ENCODE measurements around the gene IGFBP7. TPM values are rescaled to one million over a fixed set of nuclear protein-coding genes. Genes with fewer than 3 reads are reported as not detected.

Gene IGFBP7
- total and polyA plus RNA-seq, 4 donors = 60.5 to 216 (median 205) TPM

DNA sequence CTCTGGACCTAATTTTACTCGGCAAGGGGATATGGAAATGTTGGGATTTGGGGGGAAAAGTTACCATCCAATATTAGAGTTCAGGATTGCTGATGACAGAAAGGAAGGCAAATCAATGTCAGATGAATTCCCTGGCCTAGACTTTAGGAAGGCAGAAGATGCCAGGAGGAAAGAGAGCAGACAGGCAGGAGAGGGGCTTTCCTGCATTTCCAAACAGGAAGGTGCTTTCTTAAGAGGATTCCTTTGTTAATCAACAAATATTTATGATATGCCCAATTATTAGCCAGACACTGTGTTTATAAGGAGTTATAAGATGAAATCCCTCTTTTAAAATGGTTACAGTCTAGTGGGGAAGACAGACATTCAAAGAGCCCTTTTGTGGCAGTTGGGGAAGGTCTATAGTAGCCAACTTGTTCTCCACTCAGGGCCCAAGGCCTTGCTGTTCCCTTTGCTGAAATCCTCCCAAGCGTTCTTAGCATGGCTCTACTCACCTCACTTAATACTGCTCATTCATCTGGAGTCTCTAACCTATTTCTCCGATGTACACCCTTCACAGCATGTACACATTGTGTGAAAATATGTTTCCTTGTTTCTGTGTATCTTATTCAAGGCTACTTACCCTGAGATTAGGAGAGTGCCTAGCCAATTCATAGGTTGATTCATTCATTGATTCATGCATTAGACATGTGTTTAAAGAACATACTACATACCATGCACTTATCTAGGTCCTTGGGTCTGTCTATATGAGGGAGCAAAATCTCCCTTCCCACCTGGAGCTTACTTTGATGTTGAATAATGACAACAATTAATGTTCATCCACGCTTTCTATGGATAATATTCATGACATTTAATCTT lies 5.3 kb downstream of the IGFBP7 start (continued):
- TF ChIP-seq, protein P1, sequence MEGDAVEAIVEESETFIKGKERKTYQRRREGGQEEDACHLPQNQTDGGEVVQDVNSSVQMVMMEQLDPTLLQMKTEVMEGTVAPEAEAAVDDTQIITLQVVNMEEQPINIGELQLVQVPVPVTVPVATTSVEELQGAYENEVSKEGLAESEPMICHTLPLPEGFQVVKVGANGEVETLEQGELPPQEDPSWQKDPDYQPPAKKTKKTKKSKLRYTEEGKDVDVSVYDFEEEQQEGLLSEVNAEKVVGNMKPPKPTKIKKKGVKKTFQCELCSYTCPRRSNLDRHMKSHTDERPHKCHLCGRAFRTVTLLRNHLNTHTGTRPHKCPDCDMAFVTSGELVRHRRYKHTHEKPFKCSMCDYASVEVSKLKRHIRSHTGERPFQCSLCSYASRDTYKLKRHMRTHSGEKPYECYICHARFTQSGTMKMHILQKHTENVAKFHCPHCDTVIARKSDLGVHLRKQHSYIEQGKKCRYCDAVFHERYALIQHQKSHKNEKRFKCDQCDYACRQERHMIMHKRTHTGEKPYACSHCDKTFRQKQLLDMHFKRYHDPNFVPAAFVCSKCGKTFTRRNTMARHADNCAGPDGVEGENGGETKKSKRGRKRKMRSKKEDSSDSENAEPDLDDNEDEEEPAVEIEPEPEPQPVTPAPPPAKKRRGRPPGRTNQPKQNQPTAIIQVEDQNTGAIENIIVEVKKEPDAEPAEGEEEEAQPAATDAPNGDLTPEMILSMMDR (IDR thresholded peaks at IDR 0.05; ENCODE audit: low read depth, low read length, missing input control) = no peak
- TF ChIP-seq FOXA2 (IDR thresholded peaks at IDR 0.05) (no peak), HNF4G (IDR thresholded peaks at IDR 0.05) (no peak), SP1 (IDR thresholded peaks at IDR 0.05) (no peak), NR2F2 (IDR thresholded peaks at IDR 0.05) (no peak), GABPA (IDR thresholded peaks at IDR 0.05 in 1 of 2, conservative IDR thresholded peaks at IDR 0.05 in 1 of 2) (no peak), FOXA1 (IDR thresholded peaks at IDR 0.05) (no peak)
- TF ChIP-seq, protein P2, sequence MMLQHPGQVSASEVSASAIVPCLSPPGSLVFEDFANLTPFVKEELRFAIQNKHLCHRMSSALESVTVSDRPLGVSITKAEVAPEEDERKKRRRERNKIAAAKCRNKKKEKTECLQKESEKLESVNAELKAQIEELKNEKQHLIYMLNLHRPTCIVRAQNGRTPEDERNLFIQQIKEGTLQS (IDR thresholded peaks at IDR 0.05) = no peak

DNA sequence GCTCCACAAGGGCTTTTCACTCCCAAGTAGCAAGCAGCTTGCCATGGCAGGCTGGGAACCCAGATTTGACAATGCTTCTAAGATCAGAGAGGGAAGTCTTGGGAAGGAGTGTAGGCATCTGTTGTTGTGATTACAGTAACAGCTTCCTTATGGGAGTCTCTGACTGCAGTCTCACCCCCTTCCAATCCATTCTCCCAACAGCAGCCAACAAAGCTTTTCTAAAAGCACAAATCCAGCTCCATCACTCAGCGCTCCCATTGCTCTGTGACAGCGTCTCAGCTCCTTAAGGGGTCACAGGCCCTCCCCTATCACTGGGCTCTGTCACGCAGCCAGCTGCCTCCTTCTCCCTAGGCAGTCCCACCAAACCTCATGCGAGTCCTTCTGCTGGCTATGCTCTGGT lies 7.1 kb downstream of the IGFBP7 start:
- WGBS = 80% methylated on average over 4 of the region's 4 CpGs
- Histone ChIP-seq H3K4me1 (ENCODE audit: control insufficient read depth in 4 of 4, insufficient read depth in 4 of 4, low read length in 3 of 4) (no peaks in the 10 kb centered on the region), H3K27ac (ENCODE audit: low read depth in 1 of 2, low read length in 2 of 2) (peak overlapping the region; percentile 51 to 69), H3K27me3 (ENCODE audit: control insufficient read depth in 4 of 4, insufficient read depth in 4 of 4, low read length in 3 of 4) (no peaks in the 10 kb centered on the region), H3K4me3 (ENCODE audit: low read depth in 1 of 3, low read length in 3 of 3) (no peak overlapping the region), H3K9ac (ENCODE audit: low read depth in 1 of 2, low read length in 2 of 2) (no peak overlapping the region), H3K36me3 (ENCODE audit: control insufficient read depth in 4 of 4, insufficient read depth in 3 of 4, low read depth in 1 of 4, low read length in 3 of 4) (no peaks in the 10 kb centered on the region), H3K9me3 (ENCODE audit: control insufficient read depth in 4 of 4, low read length in 3 of 4) (no peaks in the 10 kb centered on the region)
- DNase-seq (ENCODE audit: low spot score) = no peak
- TF ChIP-seq, protein P3, sequence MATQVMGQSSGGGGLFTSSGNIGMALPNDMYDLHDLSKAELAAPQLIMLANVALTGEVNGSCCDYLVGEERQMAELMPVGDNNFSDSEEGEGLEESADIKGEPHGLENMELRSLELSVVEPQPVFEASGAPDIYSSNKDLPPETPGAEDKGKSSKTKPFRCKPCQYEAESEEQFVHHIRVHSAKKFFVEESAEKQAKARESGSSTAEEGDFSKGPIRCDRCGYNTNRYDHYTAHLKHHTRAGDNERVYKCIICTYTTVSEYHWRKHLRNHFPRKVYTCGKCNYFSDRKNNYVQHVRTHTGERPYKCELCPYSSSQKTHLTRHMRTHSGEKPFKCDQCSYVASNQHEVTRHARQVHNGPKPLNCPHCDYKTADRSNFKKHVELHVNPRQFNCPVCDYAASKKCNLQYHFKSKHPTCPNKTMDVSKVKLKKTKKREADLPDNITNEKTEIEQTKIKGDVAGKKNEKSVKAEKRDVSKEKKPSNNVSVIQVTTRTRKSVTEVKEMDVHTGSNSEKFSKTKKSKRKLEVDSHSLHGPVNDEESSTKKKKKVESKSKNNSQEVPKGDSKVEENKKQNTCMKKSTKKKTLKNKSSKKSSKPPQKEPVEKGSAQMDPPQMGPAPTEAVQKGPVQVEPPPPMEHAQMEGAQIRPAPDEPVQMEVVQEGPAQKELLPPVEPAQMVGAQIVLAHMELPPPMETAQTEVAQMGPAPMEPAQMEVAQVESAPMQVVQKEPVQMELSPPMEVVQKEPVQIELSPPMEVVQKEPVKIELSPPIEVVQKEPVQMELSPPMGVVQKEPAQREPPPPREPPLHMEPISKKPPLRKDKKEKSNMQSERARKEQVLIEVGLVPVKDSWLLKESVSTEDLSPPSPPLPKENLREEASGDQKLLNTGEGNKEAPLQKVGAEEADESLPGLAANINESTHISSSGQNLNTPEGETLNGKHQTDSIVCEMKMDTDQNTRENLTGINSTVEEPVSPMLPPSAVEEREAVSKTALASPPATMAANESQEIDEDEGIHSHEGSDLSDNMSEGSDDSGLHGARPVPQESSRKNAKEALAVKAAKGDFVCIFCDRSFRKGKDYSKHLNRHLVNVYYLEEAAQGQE (IDR thresholded peaks at IDR 0.05) = no peak
- TF ChIP-seq YY1 (IDR thresholded peaks at IDR 0.05) (no peak), FOXA2 (IDR thresholded peaks at IDR 0.05) (no peak), TAF1 (conservative IDR thresholded peaks at IDR 0.05) (no peak), FOXA1 (IDR thresholded peaks at IDR 0.05) (no peak), RAD21 (IDR thresholded peaks at IDR 0.05) (no peak), SP1 (IDR thresholded peaks at IDR 0.05) (no peak), GABPA (IDR thresholded peaks at IDR 0.05 in 1 of 2, conservative IDR thresholded peaks at IDR 0.05 in 1 of 2) (no peak), EGR1 (IDR thresholded peaks at IDR 0.05; ENCODE audit: low read depth in 2 of 2) (no peak), NR2F2 (IDR thresholded peaks at IDR 0.05) (no peak), HNF4A (conservative IDR thresholded peaks at IDR 0.05) (no peak), JUND (IDR thresholded peaks at IDR 0.05) (no peak), HNF4G (IDR thresholded peaks at IDR 0.05) (no peak), RXRA (IDR thresholded peaks at IDR 0.05) (no peak)
- TF ChIP-seq, protein P2 (IDR thresholded peaks at IDR 0.05) = no peak
- TF ChIP-seq, protein P1 (IDR thresholded peaks at IDR 0.05; ENCODE audit: low read depth, low read length, missing input control) = no peak
- TF ChIP-seq, protein P4, sequence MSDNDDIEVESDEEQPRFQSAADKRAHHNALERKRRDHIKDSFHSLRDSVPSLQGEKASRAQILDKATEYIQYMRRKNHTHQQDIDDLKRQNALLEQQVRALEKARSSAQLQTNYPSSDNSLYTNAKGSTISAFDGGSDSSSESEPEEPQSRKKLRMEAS (IDR thresholded peaks at IDR 0.05) = no peak
- TF ChIP-seq, protein P5, sequence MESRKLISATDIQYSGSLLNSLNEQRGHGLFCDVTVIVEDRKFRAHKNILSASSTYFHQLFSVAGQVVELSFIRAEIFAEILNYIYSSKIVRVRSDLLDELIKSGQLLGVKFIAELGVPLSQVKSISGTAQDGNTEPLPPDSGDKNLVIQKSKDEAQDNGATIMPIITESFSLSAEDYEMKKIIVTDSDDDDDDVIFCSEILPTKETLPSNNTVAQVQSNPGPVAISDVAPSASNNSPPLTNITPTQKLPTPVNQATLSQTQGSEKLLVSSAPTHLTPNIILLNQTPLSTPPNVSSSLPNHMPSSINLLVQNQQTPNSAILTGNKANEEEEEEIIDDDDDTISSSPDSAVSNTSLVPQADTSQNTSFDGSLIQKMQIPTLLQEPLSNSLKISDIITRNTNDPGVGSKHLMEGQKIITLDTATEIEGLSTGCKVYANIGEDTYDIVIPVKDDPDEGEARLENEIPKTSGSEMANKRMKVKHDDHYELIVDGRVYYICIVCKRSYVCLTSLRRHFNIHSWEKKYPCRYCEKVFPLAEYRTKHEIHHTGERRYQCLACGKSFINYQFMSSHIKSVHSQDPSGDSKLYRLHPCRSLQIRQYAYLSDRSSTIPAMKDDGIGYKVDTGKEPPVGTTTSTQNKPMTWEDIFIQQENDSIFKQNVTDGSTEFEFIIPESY (IDR thresholded peaks at IDR 0.05) = no peak

Data from liver (tissue), 9 donors.